Endodermal cell (in vitro differentiated cells): Measurements from ENCODE around the gene PAQR9. TPM values are rescaled to one million over a fixed set of nuclear protein-coding genes. Genes with fewer than 3 reads are reported as not detected.

Experiments
- DNase-seq: peaks from one replicate; pipeline ENCODE4 v3.0.0-alpha.2; 2017
- H3K27ac ChIP-seq: 2 replicates; pipeline ENCODE4 v1.5.1; 2013; ENCODE audit warnings: mild to moderate bottlenecking, low read depth, low read length, moderate library complexity
- H3K27me3 ChIP-seq: 2 replicates; pipeline ENCODE4 v1.6.1; 2013; ENCODE audit warnings: mild to moderate bottlenecking, low read length, moderate library complexity; ENCODE audit not compliant: insufficient read depth, control insufficient read depth, poor library complexity, severe bottlenecking
- H3K36me3 ChIP-seq: 2 replicates; pipeline ENCODE4 v1.7.0; 2013; ENCODE audit warnings: mild to moderate bottlenecking, low read length, moderate library complexity; ENCODE audit not compliant: control insufficient read depth, insufficient read depth
- H3K4me1 ChIP-seq: one replicate; pipeline ENCODE4 v1.7.0; 2013; ENCODE audit warnings: low read length; ENCODE audit not compliant: control insufficient read depth, insufficient read depth
- H3K4me3 ChIP-seq: 2 replicates; pipeline ENCODE4 v1.5.1; 2013; ENCODE audit warnings: mild to moderate bottlenecking, low read length, moderate library complexity
- H3K9ac ChIP-seq: 2 replicates; pipeline ENCODE4 v1.6.1; 2013; ENCODE audit warnings: mild to moderate bottlenecking, low read length, moderate library complexity; ENCODE audit not compliant: poor library complexity, severe bottlenecking; ENCODE audit errors: extremely low read depth
- H3K9me3 ChIP-seq: 2 replicates; pipeline ENCODE4 v1.6.1; 2013; ENCODE audit warnings: mild to moderate bottlenecking, low read length, moderate library complexity; ENCODE audit not compliant: control insufficient read depth
- H3K27ac Mint-ChIP-seq: 2 replicates; pipeline ENCODE4 v1.8.0; 2020; ENCODE audit warnings: mixed read lengths
- H3K27me3 Mint-ChIP-seq: 2 replicates; pipeline ENCODE4 v1.8.0; 2021; ENCODE audit warnings: mild to moderate bottlenecking, mixed read lengths; ENCODE audit not compliant: insufficient read depth
- H3K36me3 Mint-ChIP-seq: 2 replicates; pipeline ENCODE4 v1.8.0; 2020; ENCODE audit warnings: low read depth, mixed read lengths
- H3K4me1 Mint-ChIP-seq: 2 replicates; pipeline ENCODE4 v1.8.0; 2020; ENCODE audit warnings: mixed read lengths
- H3K4me3 Mint-ChIP-seq: 2 replicates; pipeline ENCODE4 v1.8.0; 2020; ENCODE audit warnings: mild to moderate bottlenecking, moderate library complexity, mixed read lengths
- H3K9me3 Mint-ChIP-seq: 2 replicates; pipeline ENCODE4 v1.8.0; 2020; ENCODE audit warnings: mild to moderate bottlenecking, mixed read lengths
- WGBS, 2 experiments: methylation state at CpG; one replicate each; pipeline versions ENCODE4 v1.1.5 to v1.1.7; 2013; ENCODE audit warnings: missing lambda C conversion rate in 2 of 2, mixed read lengths in 1 of 2; ENCODE audit not compliant: insufficient coverage in 1 of 2, insufficient read length in 1 of 2; 5-methylcytosine and 5-hydroxymethylcytosine counted together
- total RNA-seq, 2 donors: library from RNA; stranded (reverse); fragmentation: NEBNext Ultra II Directional in 1 of 2; extraction: Animal tissue kit (Norgen Biotek cat#: 25700) in 1 of 2; gene quantifications; 2 replicates in 1 of 2; 3 replicates in 1 of 2; pipeline ENCODE4 v1.2.1, GENCODE V29; 2021
- TF ChIP-seq, protein P1 (sequence below): fragments of 200-600 bp; sonication (generic); conservative IDR thresholded peaks from 2 replicates; pipeline ENCODE4 v1.5.0; 2021; ENCODE audit warnings: antibody characterized with exemption, mild to moderate bottlenecking

PAQR9 gene
- total RNA-seq, 2 donors from 2014 or later, result 4.2 to 11.1 TPM

DNA sequence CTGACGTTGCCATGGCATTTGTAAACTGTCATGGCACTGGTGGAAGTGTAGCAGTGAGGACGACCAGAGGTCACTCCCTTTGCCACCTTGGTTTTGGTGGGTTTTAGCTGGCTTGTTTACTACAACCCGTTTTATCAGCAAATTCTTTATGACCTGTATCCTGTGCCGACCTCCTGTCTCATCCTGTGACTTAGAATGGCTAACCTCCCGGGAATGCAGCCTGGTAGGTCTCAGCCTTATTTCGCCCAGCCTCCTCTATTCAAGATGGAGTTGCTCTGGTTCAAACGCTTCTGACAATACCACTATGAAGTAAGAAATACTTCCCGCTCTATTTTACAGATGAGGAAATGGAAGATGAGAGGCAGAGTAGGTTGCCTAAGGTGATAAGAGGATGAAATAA is 16.6 kb downstream of the PAQR9 start:
- Mint-ChIP-seq H3K36me3 (no peaks in the 10 kb centered on the region), H3K27ac (no peak overlapping the region), H3K4me3 (peak overlapping the region; percentile 32), H3K9me3 (peaks cover 11% of the 10 kb centered on the region), H3K27me3 (peaks cover 66% of the 10 kb centered on the region), H3K4me1 (peaks cover 25% of the 10 kb centered on the region)
- no peak overlapping the region for H3K9ac ChIP-seq
- peaks cover 2% of the 10 kb centered on the region for H3K27me3 ChIP-seq
- H3K9me3 ChIP-seq, result peaks cover 5% of the 10 kb centered on the region
- H3K4me1 ChIP-seq, result no peaks in the 10 kb centered on the region
- no peak overlapping the region for H3K4me3 ChIP-seq
- WGBS, 2 experiments, result 91 to 92% methylated on average over 7 to 8 of the region's 8 CpGs
- no peak for DNase-seq
- TF ChIP-seq, protein P1, sequence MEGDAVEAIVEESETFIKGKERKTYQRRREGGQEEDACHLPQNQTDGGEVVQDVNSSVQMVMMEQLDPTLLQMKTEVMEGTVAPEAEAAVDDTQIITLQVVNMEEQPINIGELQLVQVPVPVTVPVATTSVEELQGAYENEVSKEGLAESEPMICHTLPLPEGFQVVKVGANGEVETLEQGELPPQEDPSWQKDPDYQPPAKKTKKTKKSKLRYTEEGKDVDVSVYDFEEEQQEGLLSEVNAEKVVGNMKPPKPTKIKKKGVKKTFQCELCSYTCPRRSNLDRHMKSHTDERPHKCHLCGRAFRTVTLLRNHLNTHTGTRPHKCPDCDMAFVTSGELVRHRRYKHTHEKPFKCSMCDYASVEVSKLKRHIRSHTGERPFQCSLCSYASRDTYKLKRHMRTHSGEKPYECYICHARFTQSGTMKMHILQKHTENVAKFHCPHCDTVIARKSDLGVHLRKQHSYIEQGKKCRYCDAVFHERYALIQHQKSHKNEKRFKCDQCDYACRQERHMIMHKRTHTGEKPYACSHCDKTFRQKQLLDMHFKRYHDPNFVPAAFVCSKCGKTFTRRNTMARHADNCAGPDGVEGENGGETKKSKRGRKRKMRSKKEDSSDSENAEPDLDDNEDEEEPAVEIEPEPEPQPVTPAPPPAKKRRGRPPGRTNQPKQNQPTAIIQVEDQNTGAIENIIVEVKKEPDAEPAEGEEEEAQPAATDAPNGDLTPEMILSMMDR, result no peak
- H3K27ac ChIP-seq, result no peak overlapping the region
- H3K36me3 ChIP-seq, result no peaks in the 10 kb centered on the region

DNA sequence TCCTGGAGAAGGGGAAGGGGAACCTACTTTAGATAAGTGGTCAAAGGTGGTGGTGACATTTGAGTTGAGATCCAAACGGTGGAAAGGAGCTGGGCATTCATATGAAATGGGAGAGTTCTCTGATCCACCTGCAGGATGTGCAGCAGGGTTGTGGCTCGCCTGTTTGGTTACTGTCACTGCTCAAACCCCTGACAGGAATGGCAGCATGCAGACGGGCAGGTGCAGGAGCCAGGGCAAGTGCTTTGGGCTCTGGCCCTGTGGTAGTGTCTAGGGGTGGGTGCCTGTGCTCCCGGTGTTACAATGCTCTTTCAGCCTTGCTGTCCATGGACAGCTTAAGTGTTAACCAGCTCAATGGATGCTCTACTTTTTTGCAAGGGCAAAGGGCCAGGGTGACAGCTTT is 18.5 kb downstream of the PAQR9 start:
- Histone ChIP-seq H3K27me3 (peaks cover 11% of the 10 kb centered on the region), H3K9me3 (peaks cover 5% of the 10 kb centered on the region), H3K4me1 (peaks cover 3% of the 10 kb centered on the region), H3K9ac (no peak overlapping the region), H3K27ac (no peak overlapping the region), H3K4me3 (no peak overlapping the region), H3K36me3 (no peaks in the 10 kb centered on the region)
- Mint-ChIP-seq H3K36me3 (no peaks in the 10 kb centered on the region), H3K4me1 (peaks cover 32% of the 10 kb centered on the region), H3K27ac (no peak overlapping the region), H3K4me3 (no peak overlapping the region), H3K27me3 (peaks cover 74% of the 10 kb centered on the region), H3K9me3 (peaks cover 11% of the 10 kb centered on the region)
- TF ChIP-seq, protein P1, result no peak
- no peak for DNase-seq
- 90 to 91% methylated on average over 2 to 4 of the region's 4 CpGs for WGBS, 2 experiments

GRCh38 chr3:142944342-142944741 is 19.1 kb downstream of the PAQR9 start:
- TF ChIP-seq, protein P1, result no peak
- peaks cover 32% of the 10 kb centered on the region for H3K4me1 Mint-ChIP-seq
- no peak overlapping the region for H3K27ac Mint-ChIP-seq
- H3K36me3 Mint-ChIP-seq, result no peaks in the 10 kb centered on the region
- no peak for DNase-seq
- H3K9me3 ChIP-seq, result peaks cover 5% of the 10 kb centered on the region
- 91% methylated on average over 4 of the region's 4 CpGs; no CpG with 5 or more reads in 1 of the 2 experiments for WGBS, 2 experiments
- no peaks in the 10 kb centered on the region for H3K36me3 ChIP-seq
- peaks cover 74% of the 10 kb centered on the region for H3K27me3 Mint-ChIP-seq
- H3K9me3 Mint-ChIP-seq, result peaks cover 11% of the 10 kb centered on the region
- H3K4me3 ChIP-seq, result no peak overlapping the region
- no peak overlapping the region for H3K27ac ChIP-seq
- peaks cover 11% of the 10 kb centered on the region for H3K27me3 ChIP-seq
- H3K9ac ChIP-seq, result no peak overlapping the region
- no peak overlapping the region for H3K4me3 Mint-ChIP-seq
- peaks cover 8% of the 10 kb centered on the region for H3K4me1 ChIP-seq
